GM12874 (cell line): ENCODE measurements around the gene ZFR2.

Source experiments
- TF ChIP-seq, protein P1 (sequence below): IDR thresholded peaks from 2 replicates; pipeline ENCODE4 v1.5.1; 2011; ENCODE audit warnings: low read depth, mild to moderate bottlenecking, control low read depth, low read length, moderate library complexity; ENCODE audit not compliant: insufficient read depth

Gene ZFR2

GRCh38 chr19:3863648-3864047 is 5.2 kb downstream of the ZFR2 start:
- TF ChIP-seq, protein P1, sequence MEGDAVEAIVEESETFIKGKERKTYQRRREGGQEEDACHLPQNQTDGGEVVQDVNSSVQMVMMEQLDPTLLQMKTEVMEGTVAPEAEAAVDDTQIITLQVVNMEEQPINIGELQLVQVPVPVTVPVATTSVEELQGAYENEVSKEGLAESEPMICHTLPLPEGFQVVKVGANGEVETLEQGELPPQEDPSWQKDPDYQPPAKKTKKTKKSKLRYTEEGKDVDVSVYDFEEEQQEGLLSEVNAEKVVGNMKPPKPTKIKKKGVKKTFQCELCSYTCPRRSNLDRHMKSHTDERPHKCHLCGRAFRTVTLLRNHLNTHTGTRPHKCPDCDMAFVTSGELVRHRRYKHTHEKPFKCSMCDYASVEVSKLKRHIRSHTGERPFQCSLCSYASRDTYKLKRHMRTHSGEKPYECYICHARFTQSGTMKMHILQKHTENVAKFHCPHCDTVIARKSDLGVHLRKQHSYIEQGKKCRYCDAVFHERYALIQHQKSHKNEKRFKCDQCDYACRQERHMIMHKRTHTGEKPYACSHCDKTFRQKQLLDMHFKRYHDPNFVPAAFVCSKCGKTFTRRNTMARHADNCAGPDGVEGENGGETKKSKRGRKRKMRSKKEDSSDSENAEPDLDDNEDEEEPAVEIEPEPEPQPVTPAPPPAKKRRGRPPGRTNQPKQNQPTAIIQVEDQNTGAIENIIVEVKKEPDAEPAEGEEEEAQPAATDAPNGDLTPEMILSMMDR = no peak

DNA sequence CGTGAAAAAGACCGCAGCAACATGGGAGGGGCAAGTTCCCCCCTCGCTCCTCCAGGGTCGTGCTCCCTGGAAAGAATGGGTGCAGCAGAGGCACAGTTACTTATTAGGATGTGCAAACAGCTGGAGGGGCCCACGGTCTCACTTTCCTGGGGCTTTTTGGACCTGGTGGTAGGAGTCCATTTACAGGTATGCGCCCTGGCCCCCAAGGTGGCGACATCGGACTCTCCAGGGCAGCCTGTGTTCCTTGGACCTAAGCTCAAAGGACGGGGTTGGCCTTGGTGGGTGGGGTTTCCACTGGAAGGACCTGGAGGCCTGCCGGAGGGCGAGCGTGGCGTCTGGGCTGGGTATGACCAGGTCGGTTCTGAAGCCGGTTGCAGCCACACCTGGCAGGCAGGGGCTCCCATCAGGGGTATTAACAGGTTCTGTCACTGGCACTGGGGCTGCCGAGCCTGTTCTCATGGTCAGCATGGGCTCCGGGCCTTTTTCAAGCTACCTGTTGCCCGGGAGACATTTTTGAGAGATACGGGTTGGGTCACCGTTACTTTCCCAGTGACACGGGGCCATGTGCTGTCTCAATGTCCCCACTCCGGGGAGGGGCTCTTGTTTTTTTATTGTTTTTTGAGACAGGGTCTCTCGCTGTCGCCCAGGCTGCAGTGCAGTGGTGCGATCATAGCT is 5.9 kb downstream of the ZFR2 start:
- TF ChIP-seq, protein P1 = no peak

- TF ChIP-seq, protein P1 = no peak
Observed at GRCh38 chr19:3860499-3860898, 8.3 kb downstream of the ZFR2 start.

DNA sequence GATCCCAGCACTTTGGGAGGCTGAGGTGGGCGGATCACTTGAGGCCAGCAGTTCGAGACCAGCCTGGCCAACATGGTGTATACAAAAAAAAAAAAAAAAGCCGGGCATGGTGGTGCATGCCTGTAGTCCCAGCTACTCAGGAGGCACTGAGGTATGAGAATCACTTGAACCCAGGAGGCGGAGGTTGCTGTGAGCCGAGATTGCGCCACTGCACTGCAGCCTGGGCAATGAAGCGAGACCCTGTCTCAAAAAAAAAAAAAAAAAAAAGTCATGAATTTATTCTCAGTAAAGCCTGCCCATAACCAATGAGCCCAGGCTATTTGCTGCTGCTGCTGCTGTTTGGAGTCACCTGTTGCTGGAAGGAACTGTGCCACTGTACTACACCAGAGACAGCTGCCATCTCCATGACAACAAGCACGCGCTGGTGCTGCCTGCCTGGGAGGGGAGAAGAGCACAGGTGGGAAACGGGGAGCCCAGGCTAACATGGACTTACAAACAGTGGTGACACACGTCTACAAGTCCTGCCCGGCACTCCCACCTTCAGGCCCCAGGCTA is 11.3 kb downstream of the ZFR2 start:
- TF ChIP-seq, protein P1 = no peak

DNA sequence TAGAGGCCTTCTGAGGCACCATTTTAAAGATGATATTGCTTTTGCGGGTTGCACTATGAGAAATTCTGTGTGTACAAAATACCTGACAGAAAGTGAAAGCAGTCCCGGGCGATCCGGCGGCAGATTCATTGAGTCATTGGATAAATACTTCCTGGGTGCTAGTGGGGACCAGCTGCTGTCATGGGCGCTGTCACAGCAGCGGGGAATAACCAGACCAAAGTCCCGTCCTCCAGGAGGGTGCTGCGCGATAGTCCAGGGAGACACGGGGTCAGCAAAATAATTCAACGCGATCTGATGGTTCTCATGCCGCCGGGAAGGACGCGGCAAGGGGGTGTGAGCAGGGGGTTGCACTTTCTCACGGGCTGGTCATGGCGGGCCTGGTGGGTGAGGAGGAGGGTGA is 13.5 kb downstream of the ZFR2 start:
- TF ChIP-seq, protein P1 = no peak

- TF ChIP-seq, protein P1 = peak; percentile 22; the same call in 1 of the 2 replicates
Observed at GRCh38 chr19:3852614-3853254, 16.1 kb downstream of the ZFR2 start.

DNA sequence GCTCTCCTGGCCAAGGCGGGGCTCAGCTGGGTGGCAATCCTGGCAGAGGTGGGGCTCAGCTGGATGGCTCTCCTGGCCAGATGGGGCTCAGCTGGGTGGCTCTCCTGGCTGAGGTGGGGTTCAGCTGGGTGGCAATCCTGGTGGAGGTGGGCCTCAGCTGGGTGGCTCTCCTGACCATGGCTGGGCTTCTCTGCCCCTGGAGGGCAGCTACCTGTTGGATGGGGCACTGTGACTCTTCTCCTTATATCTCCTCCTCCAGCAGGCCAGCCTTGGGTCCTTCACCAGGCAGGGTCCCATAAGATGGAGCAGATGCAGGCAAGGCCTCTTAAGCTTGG is 16.7 kb downstream of the ZFR2 start:
- TF ChIP-seq, protein P1 = no peak
